A549 treated with GW870086 at 1 μM for 4 hours (cell line): ENCODE results near the gene SLPI. TPM values are rescaled to one million over a fixed set of nuclear protein-coding genes. Genes with fewer than 3 reads are reported as not detected.

Experiments used
- total RNA-seq: library from RNA; stranded (reverse); fragments of 200-300 nt; extraction: Qiagen RNA extraction; gene quantifications from 5 replicates; pipeline ENCODE4 v1.2.3, GENCODE V29; 2022; ENCODE audit warnings: low read depth

Gene SLPI, protein sequence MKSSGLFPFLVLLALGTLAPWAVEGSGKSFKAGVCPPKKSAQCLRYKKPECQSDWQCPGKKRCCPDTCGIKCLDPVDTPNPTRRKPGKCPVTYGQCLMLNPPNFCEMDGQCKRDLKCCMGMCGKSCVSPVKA
- 10.3 to 12.4 TPM (median 11.8 TPM) in 5 replicates for total RNA-seq

DNA sequence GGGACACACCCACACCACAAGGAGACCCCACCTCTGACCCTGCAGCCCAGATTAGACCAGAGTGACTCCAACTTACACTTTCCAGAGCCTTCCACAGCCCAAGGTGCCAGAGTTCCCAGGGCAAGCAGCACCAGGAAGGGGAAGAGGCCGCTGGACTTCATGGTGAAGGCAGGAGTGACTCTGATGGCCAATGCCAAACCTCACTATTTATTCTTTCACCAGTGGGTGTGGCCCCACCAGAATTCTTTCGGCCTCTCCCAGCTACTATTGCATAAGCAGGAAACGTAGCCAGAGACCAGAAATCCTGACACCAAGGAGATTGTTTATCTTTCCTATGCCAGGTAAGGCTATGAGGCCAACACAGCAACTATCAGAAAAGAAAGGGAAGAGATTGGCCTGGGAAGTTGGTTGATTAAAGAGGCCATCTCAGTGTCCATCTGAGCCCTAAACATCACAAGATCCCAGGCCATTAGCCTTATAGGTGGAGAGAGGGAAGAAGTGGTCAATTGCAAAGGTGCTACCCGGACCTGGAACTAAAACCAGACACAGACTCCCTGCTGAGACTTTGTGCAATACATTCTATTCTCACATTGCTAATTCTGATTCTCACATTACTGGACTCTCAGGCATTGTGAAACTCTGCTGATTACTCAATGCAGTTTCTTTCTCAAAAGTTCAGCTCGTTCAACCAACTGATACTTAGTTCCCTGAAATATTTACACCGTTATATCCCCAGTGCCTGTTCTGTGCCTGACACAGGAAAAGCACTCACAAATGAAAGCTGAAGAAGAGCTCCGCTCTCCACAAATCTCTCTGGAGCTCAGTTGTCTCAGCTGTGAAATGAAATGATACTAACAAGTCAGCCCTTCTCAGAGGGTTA is at the start of gene SLPI:
TSS of gene SLPI (minus strand) at position 182 of the 880 bp plus-strand sequence. CDS start at position 161, 21 bp downstream.

DNA sequence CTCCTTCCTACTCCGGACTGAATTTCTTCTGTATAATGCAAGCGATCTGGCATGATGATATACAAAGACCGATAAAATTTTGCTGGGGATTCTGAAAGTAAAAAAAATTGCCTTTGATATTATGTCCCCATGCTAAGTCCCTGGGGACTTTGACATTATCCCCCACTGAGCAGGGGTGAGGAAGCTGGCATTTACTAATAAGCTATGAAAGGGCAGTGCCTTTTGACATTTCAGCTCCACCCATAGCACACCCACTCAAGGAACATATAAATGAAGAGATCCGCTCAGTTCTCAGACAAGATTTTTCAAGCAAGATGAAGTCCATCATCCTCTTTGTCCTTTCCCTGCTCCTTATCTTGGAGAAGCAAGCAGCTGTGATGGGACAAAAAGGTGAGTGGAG is 33.3 kb downstream of the SLPI start, which contains the start of gene SEMG2:
TSS of gene SEMG2 (plus strand) at position 298 of the 400 bp plus-strand sequence. CDS start at position 315, 17 bp downstream.

DNA sequence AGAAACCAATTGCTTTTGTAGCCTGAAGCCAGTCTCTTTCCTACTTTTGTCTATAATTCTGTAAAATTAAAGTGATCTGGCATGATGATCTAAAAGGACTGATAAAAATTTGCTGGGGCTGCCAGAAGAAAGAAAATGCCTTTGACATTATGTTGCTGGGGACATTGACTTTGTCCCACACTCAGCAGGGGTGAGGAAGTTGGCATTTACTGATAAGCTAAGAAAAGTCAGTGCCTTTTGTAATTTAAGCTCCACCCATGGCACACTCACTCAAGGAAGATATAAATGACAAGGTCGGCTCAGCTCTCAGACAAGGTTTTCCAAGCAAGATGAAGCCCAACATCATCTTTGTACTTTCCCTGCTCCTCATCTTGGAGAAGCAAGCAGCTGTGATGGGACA is 47.6 kb downstream of the SLPI start, which contains the start of gene SEMG1:
TSS of gene SEMG1 (plus strand) at position 309 of the 400 bp plus-strand sequence. CDS start at position 330, 21 bp downstream.

Other genes with a start within 250 kb of the SLPI start
- not detected in 5 replicates for gene KCNS1, start 153.4 kb downstream of the SLPI start, total RNA-seq
- not detected in 5 replicates for gene WFDC5, start 139.4 kb downstream of the SLPI start, total RNA-seq
- gene WFDC12, start 130.1 kb downstream of the SLPI start, total RNA-seq: not detected in 5 replicates
- 2.1 to 4.7 TPM (median 2.7 TPM) in 5 replicates for gene PI3, start 79.7 kb downstream of the SLPI start, total RNA-seq
- gene SEMG1, start 47.5 kb downstream of the SLPI start, total RNA-seq: not detected in 5 replicates
- gene SEMG2, start 33.2 kb downstream of the SLPI start, total RNA-seq: not detected in 5 replicates
- not detected in 5 replicates for gene RBPJL, start 52.3 kb upstream of the SLPI start, total RNA-seq
- 0.14 to 0.22 TPM (median 0.17 TPM) in 4 of 5 replicates, not detected in the other for gene MATN4, start 53.7 kb upstream of the SLPI start, total RNA-seq
- gene SDC4, start 93.9 kb upstream of the SLPI start, total RNA-seq: 128 to 148 TPM (median 143 TPM) in 5 replicates
- 28.2 to 34.9 TPM (median 30.6 TPM) in 5 replicates for gene SYS1, start 108.6 kb upstream of the SLPI start, total RNA-seq
- not detected in 5 replicates for gene TP53TG5, start 123.8 kb upstream of the SLPI start, total RNA-seq
- gene DBNDD2, start 153.7 kb upstream of the SLPI start, total RNA-seq: 25.1 to 32.4 TPM (median 27.5 TPM) in 5 replicates
- 88.3 to 102 TPM (median 98.9 TPM) in 5 replicates for gene PIGT, start 161.6 kb upstream of the SLPI start, total RNA-seq
- not detected in 5 replicates for gene WFDC2, start 215.2 kb upstream of the SLPI start, total RNA-seq